ENCODE data around the gene TAPBP.
A peak's percentile ranks its signal among the peaks of the same experiment; 100 is the strongest.
"Not testable (repeated sequence)": the region's sequence is repeated elsewhere in the genome, so short reads cannot be mapped to it uniquely, and the experiment has no call there.

Gene TAPBP

DNA sequence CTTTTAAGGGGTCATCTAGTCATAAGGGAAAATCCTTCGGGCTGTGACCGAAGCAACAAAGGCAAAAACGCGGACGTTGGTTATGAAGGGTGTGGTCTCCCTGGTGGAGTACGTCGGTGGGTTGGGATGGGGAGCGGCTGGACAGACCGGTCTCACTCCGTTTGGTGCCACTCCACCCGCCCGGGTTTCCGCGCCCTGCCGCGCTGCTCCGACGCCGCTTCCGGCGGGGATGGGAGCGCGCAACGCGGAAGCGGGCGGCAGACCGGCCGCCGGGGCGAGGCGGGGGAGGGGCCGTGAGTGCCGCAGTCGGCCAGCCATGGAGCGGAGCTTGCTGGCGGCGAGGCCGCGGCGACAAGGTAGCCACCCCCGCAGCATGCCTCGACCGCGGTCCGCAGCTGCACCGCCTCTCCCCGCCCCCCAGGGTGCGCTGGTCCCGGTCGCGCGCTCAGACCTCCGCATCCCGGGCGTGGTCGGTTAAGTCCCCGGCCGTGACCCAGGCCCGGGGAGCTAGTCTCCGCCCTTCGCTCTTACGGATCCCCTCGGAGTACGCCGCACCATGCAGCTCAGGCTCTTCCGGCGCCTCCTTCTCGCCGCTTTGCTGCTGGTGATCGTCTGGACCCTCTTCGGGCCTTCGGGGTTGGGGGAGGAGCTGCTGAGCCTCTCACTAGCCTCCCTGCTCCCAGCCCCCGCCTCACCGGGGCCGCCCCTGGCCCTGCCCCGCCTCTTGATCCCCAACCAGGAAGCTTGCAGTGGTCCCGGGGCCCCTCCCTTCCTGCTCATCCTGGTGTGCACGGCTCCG is 36.8 kb downstream of the TAPBP start, which contains the start of gene B3GALT4:
Gene B3GALT4 (plus strand): TSS at position 260 of the 799 bp plus-strand sequence. CDS start 297 bp downstream, at position 557.
- TF ChIP-seq, protein P1, sequence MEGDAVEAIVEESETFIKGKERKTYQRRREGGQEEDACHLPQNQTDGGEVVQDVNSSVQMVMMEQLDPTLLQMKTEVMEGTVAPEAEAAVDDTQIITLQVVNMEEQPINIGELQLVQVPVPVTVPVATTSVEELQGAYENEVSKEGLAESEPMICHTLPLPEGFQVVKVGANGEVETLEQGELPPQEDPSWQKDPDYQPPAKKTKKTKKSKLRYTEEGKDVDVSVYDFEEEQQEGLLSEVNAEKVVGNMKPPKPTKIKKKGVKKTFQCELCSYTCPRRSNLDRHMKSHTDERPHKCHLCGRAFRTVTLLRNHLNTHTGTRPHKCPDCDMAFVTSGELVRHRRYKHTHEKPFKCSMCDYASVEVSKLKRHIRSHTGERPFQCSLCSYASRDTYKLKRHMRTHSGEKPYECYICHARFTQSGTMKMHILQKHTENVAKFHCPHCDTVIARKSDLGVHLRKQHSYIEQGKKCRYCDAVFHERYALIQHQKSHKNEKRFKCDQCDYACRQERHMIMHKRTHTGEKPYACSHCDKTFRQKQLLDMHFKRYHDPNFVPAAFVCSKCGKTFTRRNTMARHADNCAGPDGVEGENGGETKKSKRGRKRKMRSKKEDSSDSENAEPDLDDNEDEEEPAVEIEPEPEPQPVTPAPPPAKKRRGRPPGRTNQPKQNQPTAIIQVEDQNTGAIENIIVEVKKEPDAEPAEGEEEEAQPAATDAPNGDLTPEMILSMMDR (IDR thresholded peaks at IDR 0.05; ENCODE audit: insufficient read depth, low read length, poor library complexity, severe bottlenecking): peak; percentile 35
- Histone ChIP-seq H3K36me3 (ENCODE audit: control insufficient read depth, insufficient read depth, low read length) (peaks cover 26% of the 10 kb centered on the region), H3K4me3 (replicated peaks; ENCODE audit: low read depth, low read length) (peak within 1 kb of the TSS; percentile 66), H3K27me3 (replicated peaks; ENCODE audit: control insufficient read depth, insufficient read depth, low read length) (no peaks in the 10 kb centered on the region)
- DNase-seq (ENCODE audit: extremely low read depth, insufficient read length): peak; percentile 94

- Histone ChIP-seq H3K36me3 (ENCODE audit: control insufficient read depth, insufficient read depth, low read length) (peaks cover 26% of the 10 kb centered on the region), H3K4me3 (replicated peaks; ENCODE audit: low read depth, low read length) (peak overlapping the region; percentile 66)
Observed at GRCh38 chr6:33276581-33276863, 37.4 kb downstream of the TAPBP start.

DNA sequence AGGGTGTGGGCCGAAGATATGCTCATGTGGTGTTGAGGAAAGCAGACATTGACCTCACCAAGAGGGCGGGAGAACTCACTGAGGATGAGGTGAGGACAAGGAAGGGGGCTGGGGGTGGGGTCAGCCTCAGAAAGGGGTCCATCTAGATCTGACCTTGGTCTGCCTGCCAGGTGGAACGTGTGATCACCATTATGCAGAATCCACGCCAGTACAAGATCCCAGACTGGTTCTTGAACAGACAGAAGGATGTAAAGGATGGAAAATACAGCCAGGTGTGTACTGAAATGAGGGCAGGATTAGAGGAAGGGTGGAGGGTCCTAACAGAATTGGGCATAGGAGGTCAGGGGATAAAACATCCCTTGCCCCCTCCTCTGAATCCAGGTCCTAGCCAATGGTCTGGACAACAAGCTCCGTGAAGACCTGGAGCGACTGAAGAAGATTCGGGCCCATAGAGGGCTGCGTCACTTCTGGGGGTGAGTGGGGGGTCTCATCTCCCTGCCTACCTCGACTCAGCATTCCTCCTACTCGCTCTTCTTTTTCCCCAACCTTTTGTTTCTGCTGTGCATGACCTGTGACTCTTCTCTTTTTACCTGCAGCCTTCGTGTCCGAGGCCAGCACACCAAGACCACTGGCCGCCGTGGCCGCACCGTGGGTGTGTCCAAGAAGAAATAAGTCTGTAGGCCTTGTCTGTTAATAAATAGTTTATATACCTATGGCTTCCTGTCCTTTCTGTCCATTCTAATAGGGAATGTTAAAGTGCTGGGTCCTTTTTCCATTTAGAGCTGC is 37.9 kb downstream of the TAPBP start:
- peaks cover 26% of the 10 kb centered on the region for H3K36me3 ChIP-seq (ENCODE audit: control insufficient read depth, insufficient read depth, low read length)
- not testable (repeated sequence) for DNase-seq (ENCODE audit: extremely low read depth, insufficient read length); H3K27me3 ChIP-seq (replicated peaks; ENCODE audit: control insufficient read depth, insufficient read depth, low read length)
- peak overlapping the region; percentile 66 for H3K4me3 ChIP-seq (replicated peaks; ENCODE audit: low read depth, low read length)

More at GRCh38 chr6:33276581-33276863, 37.4 kb downstream of the TAPBP start:
- H3K27me3 ChIP-seq (replicated peaks; ENCODE audit: control insufficient read depth, insufficient read depth, low read length): no peaks in the 10 kb centered on the region
- no peak for DNase-seq (ENCODE audit: extremely low read depth, insufficient read length)
- TF ChIP-seq, protein P1 (IDR thresholded peaks at IDR 0.05; ENCODE audit: insufficient read depth, low read length, poor library complexity, severe bottlenecking): no peak

- TF ChIP-seq, protein P1 (IDR thresholded peaks at IDR 0.05; ENCODE audit: insufficient read depth, low read length, poor library complexity, severe bottlenecking): no peak
- peak overlapping the region; percentile 66 for H3K4me3 ChIP-seq (replicated peaks; ENCODE audit: low read depth, low read length)
- no peaks in the 10 kb centered on the region for H3K27me3 ChIP-seq (replicated peaks; ENCODE audit: control insufficient read depth, insufficient read depth, low read length)
- peaks cover 17% of the 10 kb centered on the region for H3K36me3 ChIP-seq (ENCODE audit: control insufficient read depth, insufficient read depth, low read length)
- no peak for DNase-seq (ENCODE audit: extremely low read depth, insufficient read length)
Observed at GRCh38 chr6:33273924-33274902, 39.7 kb downstream of the TAPBP start.

DNA sequence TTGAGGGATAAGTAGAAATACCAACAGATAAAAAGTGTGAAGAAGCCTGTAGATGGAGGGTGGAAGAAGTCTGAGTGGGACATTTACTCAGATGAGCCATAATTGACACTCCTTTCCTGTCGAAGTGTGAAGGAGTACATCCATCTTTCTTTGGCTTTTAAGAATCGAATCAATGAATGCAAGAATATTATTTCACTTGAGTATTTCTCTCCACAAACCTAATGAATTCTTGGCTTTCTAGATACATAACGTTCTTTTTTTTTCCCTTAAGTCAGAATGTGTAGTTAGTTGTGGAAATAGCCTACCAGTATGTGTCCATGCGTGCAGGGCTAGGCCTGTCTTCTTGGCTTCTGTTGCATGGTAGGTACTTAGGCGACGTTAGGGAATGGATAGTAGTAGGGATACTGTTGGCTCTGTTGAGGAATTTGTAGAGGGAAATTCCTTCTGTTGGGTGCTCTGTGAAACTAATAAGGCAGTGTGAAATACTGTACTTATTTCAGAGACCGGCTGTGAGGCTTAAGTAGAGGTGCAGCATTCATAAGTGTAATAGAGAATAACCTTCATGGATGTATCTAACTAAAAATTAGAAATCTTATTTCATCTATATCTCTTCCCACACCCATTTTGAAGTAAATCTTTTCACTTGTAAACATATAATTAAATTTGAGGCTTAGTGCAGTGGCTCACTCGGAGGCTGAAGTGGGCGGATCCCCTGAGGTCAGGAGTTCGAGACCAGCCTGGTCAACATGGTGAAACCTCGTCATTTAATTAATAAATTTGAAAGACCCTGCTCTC is 40.6 kb downstream of the TAPBP start:
- H3K36me3 ChIP-seq (ENCODE audit: control insufficient read depth, insufficient read depth, low read length): peaks cover 19% of the 10 kb centered on the region
- H3K27me3 ChIP-seq (replicated peaks; ENCODE audit: control insufficient read depth, insufficient read depth, low read length): no peaks in the 10 kb centered on the region
- DNase-seq (ENCODE audit: extremely low read depth, insufficient read length): no peak
- peak overlapping the region; percentile 66 for H3K4me3 ChIP-seq (replicated peaks; ENCODE audit: low read depth, low read length)
- TF ChIP-seq, protein P1 (IDR thresholded peaks at IDR 0.05; ENCODE audit: insufficient read depth, low read length, poor library complexity, severe bottlenecking): no peak
